HEK293T (cell line): Measurements from ENCODE around the gene AMFR.

Experiments
- CTCF ChIA-PET: fragments of 350-600 bp; formaldehyde crosslinking; extraction: SDS; loops from one replicate; lab custom pipeline; 2021; ENCODE audit warnings: antibody characterized with exemption, inconsistent platforms; lab: Yijun Ruan, JAX
- POLR2A ChIA-PET: fragments of 350-600 bp; formaldehyde crosslinking; extraction: SDS; loops from one replicate; lab custom pipeline; 2020; ENCODE audit warnings: antibody characterized with exemption, inconsistent platforms; lab: Yijun Ruan, JAX
- DNase-seq: peaks from one replicate; pipeline ENCODE4 v3.0.0; 2012; ENCODE audit warnings: mixed read lengths; ENCODE audit errors: extremely low spot score
- ARNT ChIP-seq: fragments of 450-650 bp; IDR thresholded peaks from 2 replicates; pipeline ENCODE4 v1.6.1; 2017; ENCODE audit warnings: mild to moderate bottlenecking
- BHLHE40 ChIP-seq: fragments of 450-650 bp; IDR thresholded peaks from 2 replicates; pipeline ENCODE4 v1.6.1; 2016; ENCODE audit warnings: mild to moderate bottlenecking, moderate library complexity, borderline replicate concordance
- CTBP1 ChIP-seq: fragments of 450-650 bp; IDR thresholded peaks from 2 replicates; pipeline ENCODE4 v1.6.1; 2016; ENCODE audit warnings: borderline replicate concordance
- ELF4 ChIP-seq: fragments of 450-650 bp; IDR thresholded peaks from 2 replicates; pipeline ENCODE4 v1.6.1; 2017; ENCODE audit warnings: antibody characterized with exemption
- FOXA1 ChIP-seq: fragments of 450-650 bp; IDR thresholded peaks from 2 replicates; pipeline ENCODE4 v1.6.1; 2016; ENCODE audit warnings: mild to moderate bottlenecking
- FOXK2 ChIP-seq: fragments of 450-650 bp; IDR thresholded peaks from 2 replicates; pipeline ENCODE4 v1.6.1; 2016; ENCODE audit warnings: mild to moderate bottlenecking
- FOXM1 ChIP-seq: fragments of 450-650 bp; IDR thresholded peaks from 2 replicates; pipeline ENCODE4 v1.6.1; 2017; ENCODE audit warnings: mild to moderate bottlenecking, borderline replicate concordance
- HDGF ChIP-seq: fragments of 450-650 bp; IDR thresholded peaks from 2 replicates; pipeline ENCODE4 v1.6.1; 2017; ENCODE audit warnings: antibody characterized with exemption, borderline replicate concordance
- L3MBTL2 ChIP-seq: fragments of 450-650 bp; conservative IDR thresholded peaks from 2 replicates; pipeline ENCODE4 v1.6.1; 2016; ENCODE audit warnings: mild to moderate bottlenecking
- LEF1 ChIP-seq: fragments of 450-650 bp; IDR thresholded peaks from 2 replicates; pipeline ENCODE4 v1.6.1; 2017; ENCODE audit warnings: mild to moderate bottlenecking, borderline replicate concordance
- NFRKB ChIP-seq: fragments of 450-650 bp; IDR thresholded peaks from 2 replicates; pipeline ENCODE4 v1.6.1; 2016; ENCODE audit warnings: mild to moderate bottlenecking, moderate library complexity
- PKNOX1 ChIP-seq: fragments of 450-650 bp; IDR thresholded peaks from 2 replicates; pipeline ENCODE4 v1.6.1; 2016
- SP1 ChIP-seq: fragments of 450-650 bp; IDR thresholded peaks from 2 replicates; pipeline ENCODE4 v1.6.1; 2017
- SUZ12 ChIP-seq: fragments of 450-650 bp; IDR thresholded peaks from 2 replicates; pipeline ENCODE4 v1.6.1; 2016; ENCODE audit warnings: mild to moderate bottlenecking
- TARDBP ChIP-seq: fragments of 450-650 bp; IDR thresholded peaks from 2 replicates; pipeline ENCODE4 v1.6.1; 2016
- ZNF384 ChIP-seq: fragments of 450-650 bp; IDR thresholded peaks from 2 replicates; pipeline ENCODE4 v1.6.1; 2016

The AMFR gene

DNA sequence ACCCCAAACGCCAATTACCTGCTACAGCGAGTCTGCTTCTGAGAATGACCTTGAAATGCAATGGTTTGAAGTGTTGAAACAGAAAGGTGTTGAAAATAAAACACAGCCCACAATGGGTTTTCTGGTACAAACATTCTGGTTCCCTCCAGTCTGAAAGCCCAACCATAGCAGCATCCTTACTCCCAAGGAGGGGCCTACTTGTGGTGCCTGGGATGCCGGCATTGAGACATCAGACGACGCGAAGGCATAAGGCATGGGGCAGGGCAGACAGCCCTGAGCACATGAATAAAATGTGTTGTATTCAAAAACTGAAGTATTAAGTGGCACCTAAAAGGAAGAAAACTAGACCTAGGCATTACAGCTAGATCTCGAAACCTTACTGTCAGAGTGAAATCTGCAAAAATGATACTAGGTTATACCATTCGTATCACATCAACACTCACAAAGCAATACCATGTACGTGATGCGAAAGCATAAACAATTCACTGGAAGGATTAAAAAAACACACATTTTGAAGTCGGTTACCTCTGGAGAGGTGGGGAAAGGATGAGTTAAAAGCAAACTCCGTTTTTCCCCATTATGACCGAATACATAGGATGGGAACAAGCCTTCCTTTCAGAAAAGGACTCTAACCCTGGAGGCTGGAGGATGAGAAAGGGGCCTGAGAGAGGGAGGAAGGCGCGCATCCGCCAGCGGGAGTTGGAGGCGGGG lies 25.1 kb upstream of the AMFR start:
- CTCF ChIA-PET = no interaction called here

GRCh38 chr16:56448005-56448404 lies 22.7 kb upstream of the AMFR start:
- TF ChIP-seq L3MBTL2 = no peak
- DNase-seq = no peak
- ChIA-PET POLR2A (no interaction called here), CTCF (no interaction called here)

More for the DNA sequence above, 25.1 kb upstream of the AMFR start:
- DNase-seq = peak; percentile 33
- TF ChIP-seq L3MBTL2 (0 out of 2 replicates have a peak, but pooled peaks have one; percentile 26), SUZ12 (no peak), SP1 (no peak)
- POLR2A ChIA-PET = interaction anchor here (0.6 to 1.8 kb wide), 19 partner anchors 8 to 252 kb away, joined by 3 to 10 read pairs (median 4); no protein-coding TSS in a partner anchor

DNA sequence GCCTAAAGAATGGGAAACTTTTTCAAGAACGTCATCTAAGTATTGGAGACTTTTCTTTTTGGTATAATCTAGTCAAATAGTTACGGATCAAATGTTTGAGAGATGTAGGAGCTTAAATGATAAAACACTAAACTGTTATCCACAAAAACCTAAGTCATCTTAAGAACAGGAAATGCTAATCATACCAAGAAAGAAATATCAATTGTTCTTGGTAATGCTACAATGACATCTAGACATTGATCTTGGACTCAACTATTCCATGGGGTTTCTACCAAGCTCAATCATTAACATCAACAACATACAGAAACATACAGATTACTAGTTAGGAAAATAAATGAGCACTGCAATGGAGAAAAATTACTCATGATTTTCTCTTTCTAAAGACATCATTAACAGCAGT lies 21.9 kb upstream of the AMFR start:
- ChIA-PET CTCF (no interaction called here), POLR2A (no interaction called here)
- TF ChIP-seq FOXA1 (no peak), BHLHE40 (no peak), ARNT (no peak), ZNF384 (no peak), SUZ12 (no peak), FOXK2 (no peak), NFRKB (no peak)
- DNase-seq = no peak

- CTCF ChIA-PET = no interaction called here
- no peak for TF ChIP-seq TARDBP
- no peak for TF ChIP-seq FOXA1
- TF ChIP-seq PKNOX1 = no peak
- TF ChIP-seq L3MBTL2 = no peak
- TF ChIP-seq FOXM1 = no peak
- POLR2A ChIA-PET = interaction anchor here (1.0 kb wide), 1 partner anchor 10 kb away, joined by 3 read pairs; no protein-coding TSS in a partner anchor
- DNase-seq = no peak
Observed at GRCh38 chr16:56438038-56438437, 12.7 kb upstream of the AMFR start.

DNA sequence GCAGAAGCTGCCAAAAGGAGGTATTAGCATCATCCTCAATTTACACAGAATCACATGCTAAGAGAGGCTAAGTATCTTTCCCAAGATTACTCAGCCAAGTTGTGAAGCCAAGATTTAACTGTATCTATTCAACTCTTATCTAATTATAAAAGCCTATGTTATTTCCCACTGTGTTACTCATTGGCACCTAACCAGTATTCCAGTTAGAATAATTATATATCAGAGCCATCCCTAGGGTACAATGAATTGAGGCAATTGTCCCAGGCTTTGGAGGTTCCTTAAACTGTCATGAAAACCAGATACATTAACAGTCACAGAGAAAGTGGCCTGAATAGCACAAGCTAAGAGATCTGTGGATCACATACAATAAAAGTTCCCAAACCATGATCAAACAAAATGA lies 10.9 kb upstream of the AMFR start:
- CTCF ChIA-PET = no interaction called here
- no peak for TF ChIP-seq LEF1
- TF ChIP-seq SUZ12 = no peak
- TF ChIP-seq NFRKB = no peak
- no peak for TF ChIP-seq FOXM1
- TF ChIP-seq L3MBTL2 = no peak
- TF ChIP-seq ARNT = no peak
- TF ChIP-seq FOXK2 = no peak
- TF ChIP-seq BHLHE40 = no peak
- POLR2A ChIA-PET = no interaction called here
- DNase-seq = no peak

DNA sequence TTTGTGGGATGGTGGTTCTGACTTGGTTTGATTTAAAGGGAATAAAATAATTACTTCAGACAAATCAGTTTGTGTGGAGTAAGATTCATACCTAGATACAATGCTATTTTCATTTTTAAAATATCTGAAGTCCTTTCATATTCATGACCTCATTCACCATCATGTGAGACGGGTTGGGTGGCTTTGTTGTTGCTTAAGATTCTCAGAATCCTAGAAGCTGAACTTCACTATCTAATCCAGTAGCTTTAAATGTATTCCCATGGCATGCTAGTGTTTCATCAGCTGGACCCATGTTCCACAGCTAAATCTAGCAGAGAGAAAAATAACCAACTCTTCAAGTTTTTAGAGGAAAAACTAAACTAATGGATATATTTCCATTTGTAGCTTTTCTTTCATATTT lies 2.7 kb upstream of the AMFR start:
- POLR2A ChIA-PET = interaction anchor here (0.9 to 1.6 kb wide), 2 partner anchors 10 to 23 kb away, joined by 3 to 7 read pairs; partner anchors contain the start of genes NUDT21 and OGFOD1

DNA sequence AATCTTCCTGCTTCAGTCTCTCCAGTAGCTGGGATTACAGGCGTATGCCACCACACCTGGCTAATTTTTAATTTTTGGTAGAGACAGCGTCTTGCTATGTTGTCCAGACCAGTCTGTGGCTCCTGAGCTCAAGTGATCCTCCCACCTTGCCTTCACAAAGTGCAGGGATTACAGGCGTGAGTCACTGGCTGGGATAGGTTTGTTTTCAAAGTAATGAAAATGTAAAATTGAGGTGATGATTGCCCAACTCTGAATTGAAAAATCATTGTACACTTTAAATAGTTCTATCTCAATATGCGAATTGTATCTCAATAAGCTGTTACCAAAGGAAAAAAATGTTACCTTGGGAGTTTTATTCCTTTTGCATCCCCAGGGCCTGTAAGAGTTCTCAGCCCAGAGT lies 1.2 kb upstream of the AMFR start:
- ChIA-PET POLR2A (interaction anchor here (2.0 kb wide), 1 partner anchor 24 kb away, joined by 9 read pairs; the partner anchor contains the start of genes NUDT21 and OGFOD1), CTCF (no interaction called here)
- DNase-seq = no peak
- TF ChIP-seq FOXA1 (no peak), NFRKB (no peak), FOXK2 (no peak), BHLHE40 (no peak), L3MBTL2 (no peak), HDGF (no peak), CTBP1 (no peak), TARDBP (no peak), LEF1 (no peak), PKNOX1 (no peak), ARNT (no peak), FOXM1 (no peak), ELF4 (no peak), SUZ12 (no peak), ZNF384 (no peak), SP1 (no peak)

More for the DNA sequence above, 2.7 kb upstream of the AMFR start:
- DNase-seq = no peak
- no peak for TF ChIP-seq LEF1
- no peak for TF ChIP-seq FOXM1
- no peak for TF ChIP-seq NFRKB
- TF ChIP-seq ELF4 = no peak
- TF ChIP-seq SP1 = no peak
- no peak for TF ChIP-seq HDGF
- TF ChIP-seq PKNOX1 = no peak
- no peak for TF ChIP-seq ARNT
- TF ChIP-seq ZNF384 = no peak
- TF ChIP-seq L3MBTL2 = no peak
- TF ChIP-seq FOXK2 = no peak
- TF ChIP-seq SUZ12 = no peak
- no peak for TF ChIP-seq FOXA1
- CTCF ChIA-PET = no interaction called here
